GM23338 (cell line): ENCODE results near the gene KLK10. TPM values are rescaled to one million over a fixed set of nuclear protein-coding genes. Genes with fewer than 3 reads are reported as not detected.
A peak's percentile ranks its signal among the peaks of the same experiment; 100 is the strongest.

ENCODE experiments used
- ATAC-seq: fragments of 200-7000 bp; cut with Tn5 transposase; 3 replicates; pipeline ENCODE4 v1.9.1; 2020
- DNase-seq: peaks from one replicate; pipeline ENCODE4 v3.0.0-alpha.2; 2015; ENCODE audit warnings: low spot score
- H2AFZ ChIP-seq: fragments of 200-600 bp; sonication (generic); 2 replicates; pipeline ENCODE4 v1.8.0; 2016; ENCODE audit warnings: antibody characterized with exemption, mild to moderate bottlenecking, moderate library complexity
- H3F3A ChIP-seq: fragments of 200-600 bp; sonication (generic); replicated peaks from 2 replicates; pipeline ENCODE4 v1.8.0; 2017; ENCODE audit warnings: antibody characterized with exemption, mixed run types, low read depth
- H3K27ac ChIP-seq: fragments of 200-600 bp; sonication (generic); 2 replicates; pipeline ENCODE4 v1.6.1; 2016; ENCODE audit warnings: low read depth
- H3K27me3 ChIP-seq: fragments of 200-600 bp; sonication (generic); 2 replicates; pipeline ENCODE4 v1.8.0; 2016; ENCODE audit warnings: mild to moderate bottlenecking, mixed run types, moderate library complexity; ENCODE audit not compliant: insufficient read depth
- H3K36me3 ChIP-seq: fragments of 200-600 bp; sonication (generic); 2 replicates; pipeline ENCODE4 v1.8.0; 2016; ENCODE audit warnings: mild to moderate bottlenecking; ENCODE audit not compliant: insufficient read depth
- H3K4me1 ChIP-seq: fragments of 200-600 bp; sonication (generic); 2 replicates; pipeline ENCODE4 v1.8.0; 2016; ENCODE audit warnings: mild to moderate bottlenecking, moderate library complexity; ENCODE audit not compliant: insufficient read depth
- H3K4me2 ChIP-seq: fragments of 200-600 bp; sonication (generic); 2 replicates; pipeline ENCODE4 v1.7.1; 2017; ENCODE audit warnings: mixed run types
- H3K4me3 ChIP-seq: fragments of 200-600 bp; sonication (generic); 2 replicates; pipeline ENCODE4 v1.6.1; 2016; ENCODE audit warnings: mixed run types
- H3K79me2 ChIP-seq: fragments of 200-600 bp; sonication (generic); replicated peaks from 2 replicates; pipeline ENCODE4 v1.8.0; 2017; ENCODE audit warnings: mild to moderate bottlenecking; ENCODE audit not compliant: insufficient read depth
- H3K9me2 ChIP-seq: fragments of 200-600 bp; sonication (generic); 2 replicates; pipeline ENCODE4 v1.8.0; 2017; ENCODE audit not compliant: insufficient read depth
- H4K20me1 ChIP-seq: fragments of 200-600 bp; sonication (generic); replicated peaks from 2 replicates; pipeline ENCODE4 v1.8.0; 2017; ENCODE audit warnings: mild to moderate bottlenecking; ENCODE audit not compliant: insufficient read depth
- H3K27ac Mint-ChIP-seq: 2 replicates; pipeline ENCODE4 v1.8.0; 2020; ENCODE audit warnings: inconsistent platforms, mild to moderate bottlenecking, moderate library complexity, mixed read lengths
- H3K27me3 Mint-ChIP-seq: 3 replicates; pipeline ENCODE4 v1.8.0; 2022; ENCODE audit warnings: low read depth, mild to moderate bottlenecking, moderate library complexity, mixed read lengths, inconsistent platforms; ENCODE audit not compliant: insufficient read depth, poor library complexity
- H3K36me3 Mint-ChIP-seq: 3 replicates; pipeline ENCODE4 v1.8.0; 2021; ENCODE audit warnings: low read depth, mild to moderate bottlenecking, inconsistent platforms, moderate library complexity, mixed read lengths
- H3K4me1 Mint-ChIP-seq: 3 replicates; pipeline ENCODE4 v1.8.0; 2020; ENCODE audit warnings: mild to moderate bottlenecking, inconsistent platforms, mixed read lengths
- H3K4me3 Mint-ChIP-seq: 3 replicates; pipeline ENCODE4 v1.8.0; 2021; ENCODE audit warnings: moderate library complexity, mild to moderate bottlenecking, inconsistent platforms, mixed read lengths
- H3K9me3 Mint-ChIP-seq: 3 replicates; pipeline ENCODE4 v1.8.0; 2020; ENCODE audit warnings: moderate library complexity, mild to moderate bottlenecking, inconsistent platforms, mixed read lengths
- CREB1 ChIP-seq: fragments of 250-450 bp; sonication (Bioruptor Pico); IDR thresholded peaks from 2 replicates; pipeline ENCODE4 v1.5.0; 2020; ENCODE audit warnings: low read depth, mild to moderate bottlenecking, moderate library complexity
- CTCF ChIP-seq, 2 experiments: fragments of 200-600 bp in 1 of 2; sonication (generic) in 1 of 2; conservative IDR thresholded peaks; 2 replicates each; pipeline versions ENCODE4 v1.5.1 to v1.6.1; 2016 to 2017; ENCODE audit warnings: antibody characterized with exemption in 2 of 2, low read depth in 2 of 2, mild to moderate bottlenecking in 2 of 2, moderate library complexity in 1 of 2
- ETS1 ChIP-seq: IDR thresholded peaks from 2 replicates; pipeline ENCODE4 v1.6.1; 2016; ENCODE audit warnings: antibody characterized with exemption
- EZH2 ChIP-seq: fragments of 200-600 bp; sonication (generic); IDR thresholded peaks from one replicate; pipeline ENCODE4 v1.8.0; 2017; ENCODE audit warnings: antibody characterized with exemption, mild to moderate bottlenecking, low read depth; ENCODE audit not compliant: unreplicated experiment
- EZH2phosphoT487 ChIP-seq: fragments of 200-600 bp; sonication (generic); IDR thresholded peaks from one replicate; pipeline ENCODE4 v1.8.1; 2018; ENCODE audit warnings: antibody characterized with exemption; ENCODE audit not compliant: unreplicated experiment
- JUNB ChIP-seq: IDR thresholded peaks from one replicate; pipeline ENCODE4 v1.6.1; 2016; ENCODE audit warnings: antibody characterized with exemption; ENCODE audit not compliant: unreplicated experiment
- NANOG ChIP-seq: IDR thresholded peaks from 2 replicates; pipeline ENCODE4 v1.6.1; 2016; ENCODE audit warnings: antibody characterized with exemption, borderline replicate concordance
- POLR2AphosphoS5 ChIP-seq: IDR thresholded peaks from 2 replicates; pipeline ENCODE4 v1.6.1; 2016; ENCODE audit warnings: antibody characterized with exemption, low read depth
- STAT1 ChIP-seq: IDR thresholded peaks from one replicate; pipeline ENCODE4 v1.6.1; 2016; ENCODE audit warnings: antibody characterized with exemption; ENCODE audit not compliant: unreplicated experiment
- ZNF114 ChIP-seq: fragments of 250-450 bp; sonication (Bioruptor Pico); IDR thresholded peaks from 2 replicates; pipeline ENCODE4 v1.5.0; 2020; ENCODE audit warnings: mild to moderate bottlenecking, moderate library complexity
- ZNF331 ChIP-seq: fragments of 250-450 bp; sonication (Bioruptor Pico); IDR thresholded peaks from 2 replicates; pipeline ENCODE4 v1.5.0; 2020; ENCODE audit warnings: low read depth, mild to moderate bottlenecking, moderate library complexity
- ZNF462 ChIP-seq: fragments of 250-450 bp; sonication (Bioruptor Pico); IDR thresholded peaks from 2 replicates; pipeline ENCODE4 v1.5.0; 2020; ENCODE audit warnings: mild to moderate bottlenecking, moderate library complexity
- polyA plus RNA-seq: library from polyadenylated mRNA; unstranded; fragments of >200 nt; fragmentation: Nextera tagmentation; extraction: Ambion mirVana; gene quantifications from 2 replicates; pipeline ENCODE4 v1.2.1, GENCODE V29; 2016
- total RNA-seq: library from RNA; depleted of rRNA; stranded (reverse); fragments of >200 nt; shearing (Covaris generic); gene quantifications from 2 replicates; pipeline ENCODE4 v1.2.3, GENCODE V29; 2014
- TF ChIP-seq, protein P1 (sequence below): IDR thresholded peaks from one replicate; pipeline ENCODE4 v1.6.1; 2018; ENCODE audit warnings: antibody characterized with exemption; ENCODE audit not compliant: unreplicated experiment

The KLK10 gene
- total and polyA plus RNA-seq, 2 experiments from 2014 or later, result 6.1 to 6.6 TPM

DNA sequence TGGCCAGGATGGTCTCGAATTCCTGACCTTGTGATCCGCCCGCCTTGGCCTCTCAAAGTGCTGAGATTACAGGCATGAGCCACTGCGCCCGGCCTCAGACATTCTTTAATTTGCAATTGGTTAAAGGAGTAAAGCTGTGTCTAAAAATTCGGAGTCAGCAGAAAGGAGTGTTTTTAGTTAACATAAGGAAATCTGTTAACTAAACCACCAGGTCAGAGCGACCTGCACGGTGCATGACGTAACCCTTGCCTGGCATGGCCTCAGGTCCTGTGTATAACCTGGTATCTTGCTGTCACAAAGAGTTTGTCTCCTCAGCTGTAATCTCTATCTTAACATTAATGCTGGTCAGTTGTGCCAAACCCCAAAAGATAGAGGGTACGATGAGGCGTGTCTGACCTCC, 24.8 kb upstream of the KLK10 start:
- Histone ChIP-seq H3F3A (no peaks in the 10 kb centered on the region; the same call in 1 of the 2 replicates), H3K27me3 (no peaks in the 10 kb centered on the region), H3K36me3 (no peaks in the 10 kb centered on the region), H3K79me2 (no peaks in the 10 kb centered on the region), H3K9me2 (no peaks in the 10 kb centered on the region), H3K4me1 (peaks cover 36% of the 10 kb centered on the region), H4K20me1 (no peaks in the 10 kb centered on the region), H3K4me2 (0 out of 2 replicates have a peak overlapping the region, but pooled peaks have one; percentile 24), H3K4me3 (no peak overlapping the region), H2AFZ (peak overlapping the region; percentile 20; the same call in 1 of the 2 replicates), H3K27ac (no peak overlapping the region)
- no peak for TF ChIP-seq NANOG
- no peak for TF ChIP-seq POLR2AphosphoS5
- no peak for TF ChIP-seq ZNF462
- TF ChIP-seq ETS1, result no peak
- no peak for TF ChIP-seq JUNB
- no peak for TF ChIP-seq EZH2phosphoT487
- no peak for TF ChIP-seq EZH2
- TF ChIP-seq, protein P1, sequence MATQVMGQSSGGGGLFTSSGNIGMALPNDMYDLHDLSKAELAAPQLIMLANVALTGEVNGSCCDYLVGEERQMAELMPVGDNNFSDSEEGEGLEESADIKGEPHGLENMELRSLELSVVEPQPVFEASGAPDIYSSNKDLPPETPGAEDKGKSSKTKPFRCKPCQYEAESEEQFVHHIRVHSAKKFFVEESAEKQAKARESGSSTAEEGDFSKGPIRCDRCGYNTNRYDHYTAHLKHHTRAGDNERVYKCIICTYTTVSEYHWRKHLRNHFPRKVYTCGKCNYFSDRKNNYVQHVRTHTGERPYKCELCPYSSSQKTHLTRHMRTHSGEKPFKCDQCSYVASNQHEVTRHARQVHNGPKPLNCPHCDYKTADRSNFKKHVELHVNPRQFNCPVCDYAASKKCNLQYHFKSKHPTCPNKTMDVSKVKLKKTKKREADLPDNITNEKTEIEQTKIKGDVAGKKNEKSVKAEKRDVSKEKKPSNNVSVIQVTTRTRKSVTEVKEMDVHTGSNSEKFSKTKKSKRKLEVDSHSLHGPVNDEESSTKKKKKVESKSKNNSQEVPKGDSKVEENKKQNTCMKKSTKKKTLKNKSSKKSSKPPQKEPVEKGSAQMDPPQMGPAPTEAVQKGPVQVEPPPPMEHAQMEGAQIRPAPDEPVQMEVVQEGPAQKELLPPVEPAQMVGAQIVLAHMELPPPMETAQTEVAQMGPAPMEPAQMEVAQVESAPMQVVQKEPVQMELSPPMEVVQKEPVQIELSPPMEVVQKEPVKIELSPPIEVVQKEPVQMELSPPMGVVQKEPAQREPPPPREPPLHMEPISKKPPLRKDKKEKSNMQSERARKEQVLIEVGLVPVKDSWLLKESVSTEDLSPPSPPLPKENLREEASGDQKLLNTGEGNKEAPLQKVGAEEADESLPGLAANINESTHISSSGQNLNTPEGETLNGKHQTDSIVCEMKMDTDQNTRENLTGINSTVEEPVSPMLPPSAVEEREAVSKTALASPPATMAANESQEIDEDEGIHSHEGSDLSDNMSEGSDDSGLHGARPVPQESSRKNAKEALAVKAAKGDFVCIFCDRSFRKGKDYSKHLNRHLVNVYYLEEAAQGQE, result no peak
- TF ChIP-seq STAT1, result no peak
- no peak for TF ChIP-seq CTCF (conservative IDR thresholded peaks at IDR 0.05; ENCODE audit: low read depth in 2 of 2)
- no peak for TF ChIP-seq ZNF331 (CRISPR knock-in tag)
- TF ChIP-seq CREB1 (CRISPR knock-in tag), result no peak
- no peak for TF ChIP-seq ZNF114 (CRISPR knock-in tag)
- H3K27me3 Mint-ChIP-seq, result peaks cover 12% of the 10 kb centered on the region
- DNase-seq (no peak), ATAC-seq (no peak)
- no peak overlapping the region for H3K4me3 Mint-ChIP-seq
- peaks cover 21% of the 10 kb centered on the region for H3K9me3 Mint-ChIP-seq
- H3K36me3 Mint-ChIP-seq, result peaks cover 11% of the 10 kb centered on the region; the same call in 2 of the 3 replicates
- peaks cover 29% of the 10 kb centered on the region for H3K4me1 Mint-ChIP-seq
- no peak overlapping the region; the same call in 1 of the 2 replicates for H3K27ac Mint-ChIP-seq
